K562 (cell line): ENCODE data around the gene ARHGAP22. TPM values are rescaled to one million over a fixed set of nuclear protein-coding genes. Genes with fewer than 3 reads are reported as not detected.

Experiments used
- ARID2 ChIP-seq: fragments of 450-650 bp; IDR thresholded peaks from 2 replicates; pipeline ENCODE4 v1.6.1; 2017; ENCODE audit warnings: antibody characterized with exemption, mild to moderate bottlenecking
- BCLAF1 ChIP-seq, 2 experiments: fragments of 450-650 bp in 1 of 2; IDR thresholded peaks; 2 replicates each; pipeline ENCODE4 v1.6.1; 2011 to 2017; ENCODE audit warnings: low read depth in 2 of 2, antibody characterized with exemption in 1 of 2, borderline replicate concordance in 1 of 2, low read length in 1 of 2, mild to moderate bottlenecking in 1 of 2, mixed read lengths in 1 of 2; ENCODE audit not compliant: control insufficient read depth in 1 of 2
- CC2D1A ChIP-seq: fragments of 450-650 bp; IDR thresholded peaks from 2 replicates; pipeline ENCODE4 v1.6.1; 2017; ENCODE audit warnings: mild to moderate bottlenecking
- CTBP1 ChIP-seq: fragments of 450-650 bp; IDR thresholded peaks from 2 replicates; pipeline ENCODE4 v1.6.1; 2016; ENCODE audit warnings: borderline replicate concordance
- DMBX1 ChIP-seq: fragments of 250-450 bp; sonication (Bioruptor Pico); IDR thresholded peaks from 2 replicates; pipeline ENCODE4 v1.8.0; 2022; ENCODE audit warnings: inconsistent platforms, mild to moderate bottlenecking, moderate library complexity, borderline replicate concordance
- GTF3C2 ChIP-seq: IDR thresholded peaks from 3 replicates; pipeline ENCODE4 v1.6.1; 2011; ENCODE audit warnings: borderline replicate concordance, mild to moderate bottlenecking, moderate library complexity; ENCODE audit not compliant: insufficient read length; ENCODE audit errors: extremely low read depth
- HDAC2 ChIP-seq: fragments of 450-650 bp; IDR thresholded peaks from 2 replicates; pipeline ENCODE4 v1.6.1; 2016; ENCODE audit warnings: mild to moderate bottlenecking
- KDM1A ChIP-seq, 2 experiments: fragments of 450-650 bp; IDR thresholded peaks; 2 replicates each; pipeline ENCODE4 v1.6.1; 2016; ENCODE audit warnings: mild to moderate bottlenecking in 2 of 2
- MAZ ChIP-seq, 2 experiments: fragments of 450-650 bp in 1 of 2; sonication (generic) in 1 of 2; formaldehyde crosslinking; IDR thresholded peaks in 1 of 2; conservative IDR thresholded peaks in 1 of 2; 2 replicates each; pipeline versions ENCODE4 v1.4.0 to v1.5.0; 2020; ENCODE audit warnings: mild to moderate bottlenecking in 1 of 2, missing genetic modification reagents in 1 of 2
- MCM7 ChIP-seq, 2 experiments: fragments of 450-650 bp; IDR thresholded peaks; 2 replicates each; pipeline ENCODE4 v1.6.1; 2016 to 2018
- SMARCA4 ChIP-seq: fragments of 450-650 bp; IDR thresholded peaks from 2 replicates; pipeline ENCODE4 v1.6.1; 2016
- ZKSCAN1 ChIP-seq: fragments of 150-350 bp; IDR thresholded peaks from 2 replicates; pipeline ENCODE4 v1.6.1; 2016; ENCODE audit warnings: low read depth, low read length
- ZNF217 ChIP-seq: sonication (generic); formaldehyde crosslinking; IDR thresholded peaks from 2 replicates; pipeline ENCODE4 v1.8.0; 2022; ENCODE audit warnings: mild to moderate bottlenecking, missing genetic modification reagents
- ZNF253 ChIP-seq: fragments of 250-450 bp; sonication (Bioruptor Pico); conservative IDR thresholded peaks from 2 replicates; pipeline ENCODE4 v1.6.1; 2021; ENCODE audit warnings: mild to moderate bottlenecking
- ZNF436 ChIP-seq: fragments of 250-450, 450-650 bp; sonication (Bioruptor Pico); formaldehyde crosslinking; IDR thresholded peaks from 2 replicates; pipeline ENCODE4 v1.7.0; 2020; ENCODE audit warnings: mild to moderate bottlenecking
- polyA plus RNA-seq, 8 experiments: library from polyadenylated mRNA; depleted of rRNA in 4 of 8; stranded (reverse) in 5 of 8; unstranded in 3 of 8; fragments of >200 nt; fragmentation: Nextera tagmentation in 2 of 8; fragmentation: Illumina TruSeq in 1 of 8; extraction: Ambion mirVana in 2 of 8; extraction: Trizol in 1 of 8; gene quantifications; 2 replicates each; pipeline versions ENCODE4 v1.2.1 to v1.2.3, GENCODE V29; 2011 to 2014; ENCODE audit warnings: inconsistent platforms in 1 of 8, missing spikeins in 1 of 8
- total RNA-seq, 7 experiments: library from RNA; depleted of rRNA in 6 of 7; stranded (reverse); fragments of >200 nt in 6 of 7; fragmentation: Illumina TruSeq in 2 of 7; extraction: Trizol in 2 of 7; gene quantifications; 2 replicates each; pipeline versions ENCODE4 v1.2.1 to v1.2.3, GENCODE V29; 2011 to 2021; ENCODE audit warnings: low replicate concordance in 1 of 7
- TF ChIP-seq, protein P1 (sequence below): sonication (generic); formaldehyde crosslinking; IDR thresholded peaks from 2 replicates; pipeline ENCODE4 v1.4.0; 2020; ENCODE audit warnings: mild to moderate bottlenecking, missing genetic modification reagents

ARHGAP22 gene
- total and polyA plus RNA-seq, 9 of the 15 experiments (the other 6 are each of a cell fraction or from before 2014, with no cell fraction given): 1.3 to 28.1 (median 12.7) TPM

- no peak for TF ChIP-seq ZNF217 (CRISPR knock-in tag)
- TF ChIP-seq ARID2: peak; percentile 91
- peak; percentile 30; the same call in 1 of the 2 replicates for TF ChIP-seq ZKSCAN1
- no peak for TF ChIP-seq BCLAF1 (IDR thresholded peaks at IDR 0.05; ENCODE audit: borderline replicate concordance in 1 of 2, control insufficient read depth in 1 of 2, low read depth in 2 of 2, low read length in 1 of 2)
- 0 out of 4 replicates have a peak, but pooled peaks of 1 of the 2 experiments have one; percentile 18 for TF ChIP-seq KDM1A (IDR thresholded peaks at IDR 0.05)
- TF ChIP-seq DMBX1 (CRISPR knock-in tag): peak; percentile 79
- peak in 1 of 2 experiments; percentile 62; a peak in 2 of 4 replicates for TF ChIP-seq MAZ (CRISPR knock-in tag; conservative IDR thresholded peaks at IDR 0.05 in 1 of 2, IDR thresholded peaks at IDR 0.05 in 1 of 2)
- peak; percentile 27 for TF ChIP-seq GTF3C2
- TF ChIP-seq MCM7 (IDR thresholded peaks at IDR 0.05): no peak
- 0 out of 2 replicates have a peak, but pooled peaks have one; percentile 37 for TF ChIP-seq CTBP1
- no peak for TF ChIP-seq ZNF253 (CRISPR knock-in tag)
- 0 out of 2 replicates have a peak, but pooled peaks have one; percentile 33 for TF ChIP-seq SMARCA4
- TF ChIP-seq HDAC2: peak; percentile 68
- 0 out of 2 replicates have a peak, but pooled peaks have one; percentile 45 for TF ChIP-seq CC2D1A
- TF ChIP-seq ZNF436 (CRISPR knock-in tag): peak; percentile 86
- TF ChIP-seq, protein P1, sequence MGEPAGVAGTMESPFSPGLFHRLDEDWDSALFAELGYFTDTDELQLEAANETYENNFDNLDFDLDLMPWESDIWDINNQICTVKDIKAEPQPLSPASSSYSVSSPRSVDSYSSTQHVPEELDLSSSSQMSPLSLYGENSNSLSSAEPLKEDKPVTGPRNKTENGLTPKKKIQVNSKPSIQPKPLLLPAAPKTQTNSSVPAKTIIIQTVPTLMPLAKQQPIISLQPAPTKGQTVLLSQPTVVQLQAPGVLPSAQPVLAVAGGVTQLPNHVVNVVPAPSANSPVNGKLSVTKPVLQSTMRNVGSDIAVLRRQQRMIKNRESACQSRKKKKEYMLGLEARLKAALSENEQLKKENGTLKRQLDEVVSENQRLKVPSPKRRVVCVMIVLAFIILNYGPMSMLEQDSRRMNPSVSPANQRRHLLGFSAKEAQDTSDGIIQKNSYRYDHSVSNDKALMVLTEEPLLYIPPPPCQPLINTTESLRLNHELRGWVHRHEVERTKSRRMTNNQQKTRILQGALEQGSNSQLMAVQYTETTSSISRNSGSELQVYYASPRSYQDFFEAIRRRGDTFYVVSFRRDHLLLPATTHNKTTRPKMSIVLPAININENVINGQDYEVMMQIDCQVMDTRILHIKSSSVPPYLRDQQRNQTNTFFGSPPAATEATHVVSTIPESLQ (CRISPR knock-in tag): no peak
These were observed 99.3 kb downstream of the ARHGAP22 start (continued) for GRCh38 chr10:48505394-48506112.
